SK-N-SH (cell line): ENCODE data around the gene OR14A16.

Experiments
- EP300 ChIP-seq, 2 experiments: IDR thresholded peaks; 2 replicates each; pipeline versions ENCODE4 v1.4.0 to v1.6.1; 2012; ENCODE audit warnings: borderline replicate concordance in 1 of 2, low read depth in 1 of 2, low read length in 1 of 2
- MAX ChIP-seq: IDR thresholded peaks from 2 replicates; pipeline ENCODE4 v1.4.0; 2012; ENCODE audit warnings: low read depth
- NFIC ChIP-seq: IDR thresholded peaks from 2 replicates; pipeline ENCODE4 v1.4.0; 2012; ENCODE audit warnings: borderline replicate concordance
- NRF1 ChIP-seq: IDR thresholded peaks from 2 replicates; pipeline ENCODE4 v1.6.1; 2012; ENCODE audit warnings: low read depth, mild to moderate bottlenecking, low read length
- TF ChIP-seq, protein P1 (sequence below): IDR thresholded peaks from 2 replicates; pipeline ENCODE4; 2012
- TF ChIP-seq, protein P2 (sequence below): fragments of 200-600 bp; sonication (generic); IDR thresholded peaks from 2 replicates; pipeline ENCODE4 v1.6.1; 2017; ENCODE audit warnings: antibody characterized with exemption, mild to moderate bottlenecking, moderate library complexity
- TF ChIP-seq, protein P3 (sequence below): IDR thresholded peaks from 2 replicates; pipeline ENCODE4 v1.6.1; 2012; ENCODE audit warnings: mild to moderate bottlenecking, low read depth, low read length, moderate library complexity

DNA sequence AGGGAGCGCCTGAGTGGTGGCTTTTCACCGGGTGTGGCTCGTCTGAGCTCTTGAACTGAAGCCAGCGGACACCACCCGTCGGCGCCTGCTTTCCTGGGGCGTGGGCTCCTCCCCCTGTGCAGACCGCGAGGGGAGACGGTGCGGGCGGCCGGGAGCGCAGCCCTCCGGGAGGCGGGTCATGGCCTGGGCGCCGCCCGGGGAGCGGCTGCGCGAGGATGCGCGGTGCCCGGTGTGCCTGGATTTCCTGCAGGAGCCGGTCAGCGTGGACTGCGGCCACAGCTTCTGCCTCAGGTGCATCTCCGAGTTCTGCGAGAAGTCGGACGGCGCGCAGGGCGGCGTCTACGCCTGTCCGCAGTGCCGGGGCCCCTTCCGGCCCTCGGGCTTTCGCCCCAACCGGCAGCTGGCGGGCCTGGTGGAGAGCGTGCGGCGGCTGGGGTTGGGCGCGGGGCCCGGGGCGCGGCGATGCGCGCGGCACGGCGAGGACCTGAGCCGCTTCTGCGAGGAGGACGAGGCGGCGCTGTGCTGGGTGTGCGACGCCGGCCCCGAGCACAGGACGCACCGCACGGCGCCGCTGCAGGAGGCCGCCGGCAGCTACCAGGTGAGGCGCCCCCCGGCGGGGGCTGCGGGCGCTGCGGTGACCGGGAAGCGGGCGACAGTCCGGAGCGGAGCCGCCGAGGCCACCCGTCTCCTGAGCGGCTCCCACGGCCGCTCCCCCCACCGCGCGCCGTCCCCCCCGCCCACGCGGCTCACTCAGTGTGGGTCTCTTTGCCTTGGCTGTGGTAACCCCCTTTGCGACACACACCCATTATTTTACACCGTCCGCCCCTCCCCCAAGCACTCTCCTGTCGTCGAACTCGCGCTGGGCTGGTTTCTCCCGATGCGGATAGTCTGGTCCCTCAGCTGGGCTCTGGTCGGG, 33.4 kb upstream of the OR14A16 start, which contains the start of gene TRIM58:
- TF ChIP-seq NFIC (no peak), MAX (no peak), NRF1 (no peak), EP300 (IDR thresholded peaks at IDR 0.05; ENCODE audit: borderline replicate concordance in 1 of 2, low read depth in 1 of 2, low read length in 1 of 2) (no peak)
- TF ChIP-seq, protein P1, sequence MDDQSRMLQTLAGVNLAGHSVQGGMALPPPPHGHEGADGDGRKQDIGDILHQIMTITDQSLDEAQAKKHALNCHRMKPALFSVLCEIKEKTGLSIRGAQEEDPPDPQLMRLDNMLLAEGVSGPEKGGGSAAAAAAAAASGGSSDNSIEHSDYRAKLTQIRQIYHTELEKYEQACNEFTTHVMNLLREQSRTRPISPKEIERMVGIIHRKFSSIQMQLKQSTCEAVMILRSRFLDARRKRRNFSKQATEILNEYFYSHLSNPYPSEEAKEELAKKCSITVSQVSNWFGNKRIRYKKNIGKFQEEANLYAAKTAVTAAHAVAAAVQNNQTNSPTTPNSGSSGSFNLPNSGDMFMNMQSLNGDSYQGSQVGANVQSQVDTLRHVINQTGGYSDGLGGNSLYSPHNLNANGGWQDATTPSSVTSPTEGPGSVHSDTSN = no peak
- TF ChIP-seq, protein P2, sequence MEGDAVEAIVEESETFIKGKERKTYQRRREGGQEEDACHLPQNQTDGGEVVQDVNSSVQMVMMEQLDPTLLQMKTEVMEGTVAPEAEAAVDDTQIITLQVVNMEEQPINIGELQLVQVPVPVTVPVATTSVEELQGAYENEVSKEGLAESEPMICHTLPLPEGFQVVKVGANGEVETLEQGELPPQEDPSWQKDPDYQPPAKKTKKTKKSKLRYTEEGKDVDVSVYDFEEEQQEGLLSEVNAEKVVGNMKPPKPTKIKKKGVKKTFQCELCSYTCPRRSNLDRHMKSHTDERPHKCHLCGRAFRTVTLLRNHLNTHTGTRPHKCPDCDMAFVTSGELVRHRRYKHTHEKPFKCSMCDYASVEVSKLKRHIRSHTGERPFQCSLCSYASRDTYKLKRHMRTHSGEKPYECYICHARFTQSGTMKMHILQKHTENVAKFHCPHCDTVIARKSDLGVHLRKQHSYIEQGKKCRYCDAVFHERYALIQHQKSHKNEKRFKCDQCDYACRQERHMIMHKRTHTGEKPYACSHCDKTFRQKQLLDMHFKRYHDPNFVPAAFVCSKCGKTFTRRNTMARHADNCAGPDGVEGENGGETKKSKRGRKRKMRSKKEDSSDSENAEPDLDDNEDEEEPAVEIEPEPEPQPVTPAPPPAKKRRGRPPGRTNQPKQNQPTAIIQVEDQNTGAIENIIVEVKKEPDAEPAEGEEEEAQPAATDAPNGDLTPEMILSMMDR = peak; percentile 23; the same call in 1 of the 2 replicates
- TF ChIP-seq, protein P3, sequence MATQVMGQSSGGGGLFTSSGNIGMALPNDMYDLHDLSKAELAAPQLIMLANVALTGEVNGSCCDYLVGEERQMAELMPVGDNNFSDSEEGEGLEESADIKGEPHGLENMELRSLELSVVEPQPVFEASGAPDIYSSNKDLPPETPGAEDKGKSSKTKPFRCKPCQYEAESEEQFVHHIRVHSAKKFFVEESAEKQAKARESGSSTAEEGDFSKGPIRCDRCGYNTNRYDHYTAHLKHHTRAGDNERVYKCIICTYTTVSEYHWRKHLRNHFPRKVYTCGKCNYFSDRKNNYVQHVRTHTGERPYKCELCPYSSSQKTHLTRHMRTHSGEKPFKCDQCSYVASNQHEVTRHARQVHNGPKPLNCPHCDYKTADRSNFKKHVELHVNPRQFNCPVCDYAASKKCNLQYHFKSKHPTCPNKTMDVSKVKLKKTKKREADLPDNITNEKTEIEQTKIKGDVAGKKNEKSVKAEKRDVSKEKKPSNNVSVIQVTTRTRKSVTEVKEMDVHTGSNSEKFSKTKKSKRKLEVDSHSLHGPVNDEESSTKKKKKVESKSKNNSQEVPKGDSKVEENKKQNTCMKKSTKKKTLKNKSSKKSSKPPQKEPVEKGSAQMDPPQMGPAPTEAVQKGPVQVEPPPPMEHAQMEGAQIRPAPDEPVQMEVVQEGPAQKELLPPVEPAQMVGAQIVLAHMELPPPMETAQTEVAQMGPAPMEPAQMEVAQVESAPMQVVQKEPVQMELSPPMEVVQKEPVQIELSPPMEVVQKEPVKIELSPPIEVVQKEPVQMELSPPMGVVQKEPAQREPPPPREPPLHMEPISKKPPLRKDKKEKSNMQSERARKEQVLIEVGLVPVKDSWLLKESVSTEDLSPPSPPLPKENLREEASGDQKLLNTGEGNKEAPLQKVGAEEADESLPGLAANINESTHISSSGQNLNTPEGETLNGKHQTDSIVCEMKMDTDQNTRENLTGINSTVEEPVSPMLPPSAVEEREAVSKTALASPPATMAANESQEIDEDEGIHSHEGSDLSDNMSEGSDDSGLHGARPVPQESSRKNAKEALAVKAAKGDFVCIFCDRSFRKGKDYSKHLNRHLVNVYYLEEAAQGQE = no peak
